Progenitor cell of endocrine pancreas (in vitro differentiated cells): ENCODE measurements around the gene ADAD2. TPM values are rescaled to one million over a fixed set of nuclear protein-coding genes. Genes with fewer than 3 reads are reported as not detected.

Experiments used
- DNase-seq: peaks from one replicate; pipeline ENCODE4 v3.0.0; 2021; ENCODE audit warnings: low spot score; ENCODE audit not compliant: unreplicated experiment
- H3K27ac Mint-ChIP-seq: 2 replicates; pipeline ENCODE4 v1.8.0; 2021; ENCODE audit warnings: mild to moderate bottlenecking, moderate library complexity, mixed read lengths
- H3K27me3 Mint-ChIP-seq: 2 replicates; pipeline ENCODE4 v1.8.0; 2021; ENCODE audit warnings: mixed read lengths
- H3K36me3 Mint-ChIP-seq: 2 replicates; pipeline ENCODE4 v1.8.0; 2022; ENCODE audit warnings: mixed read lengths; ENCODE audit not compliant: insufficient read depth
- H3K4me1 Mint-ChIP-seq: 2 replicates; pipeline ENCODE4 v1.8.0; 2021; ENCODE audit warnings: low read depth, mixed read lengths
- H3K4me3 Mint-ChIP-seq: 2 replicates; pipeline ENCODE4 v1.8.0; 2021; ENCODE audit warnings: low read depth, mild to moderate bottlenecking, moderate library complexity, mixed read lengths
- H3K9me3 Mint-ChIP-seq: 2 replicates; pipeline ENCODE4 v1.8.0; 2021; ENCODE audit warnings: low read depth, mixed read lengths
- CTCF ChIP-seq: fragments of 200-600 bp; sonication (generic); IDR thresholded peaks from one replicate; pipeline ENCODE4 v1.5.0; 2021; ENCODE audit warnings: antibody characterized with exemption, mild to moderate bottlenecking; ENCODE audit not compliant: unreplicated experiment
- total RNA-seq: library from RNA; stranded (reverse); gene quantifications from 2 replicates; pipeline ENCODE4 v1.2.1, GENCODE V29; 2021

Gene ADAD2
- total RNA-seq, 1 donor from 2014 or later: not detected

GRCh38 chr16:84180519-84181140 is 10.3 kb upstream of the ADAD2 start:
- no peaks in the 10 kb centered on the region for H3K9me3 Mint-ChIP-seq
- H3K36me3 Mint-ChIP-seq: peaks cover 11% of the 10 kb centered on the region
- no peaks in the 10 kb centered on the region for H3K27me3 Mint-ChIP-seq
- no peak for TF ChIP-seq CTCF
- H3K4me1 Mint-ChIP-seq: peaks cover 5% of the 10 kb centered on the region
- DNase-seq: no peak
- no peak overlapping the region for H3K4me3 Mint-ChIP-seq
- H3K27ac Mint-ChIP-seq: no peak overlapping the region

GRCh38 chr16:84181144-84181915 is 9.6 kb upstream of the ADAD2 start:
- Mint-ChIP-seq H3K4me3 (no peak overlapping the region), H3K9me3 (no peaks in the 10 kb centered on the region), H3K27ac (no peak overlapping the region), H3K4me1 (peaks cover 10% of the 10 kb centered on the region), H3K36me3 (peaks cover 11% of the 10 kb centered on the region), H3K27me3 (no peaks in the 10 kb centered on the region)
- no peak for TF ChIP-seq CTCF
- DNase-seq: no peak

GRCh38 chr16:84182104-84182503 is 8.9 kb upstream of the ADAD2 start:
- no peak overlapping the region for H3K4me3 Mint-ChIP-seq
- peaks cover 11% of the 10 kb centered on the region for H3K36me3 Mint-ChIP-seq
- no peak for TF ChIP-seq CTCF

GRCh38 chr16:84182680-84183571 is 8.0 kb upstream of the ADAD2 start:
- no peak overlapping the region for H3K4me3 Mint-ChIP-seq
- H3K27ac Mint-ChIP-seq: no peak overlapping the region
- H3K4me1 Mint-ChIP-seq: peaks cover 7% of the 10 kb centered on the region
- TF ChIP-seq CTCF: no peak
- peaks cover 11% of the 10 kb centered on the region for H3K36me3 Mint-ChIP-seq
- no peak for DNase-seq
- no peaks in the 10 kb centered on the region for H3K27me3 Mint-ChIP-seq
- H3K9me3 Mint-ChIP-seq: no peaks in the 10 kb centered on the region

More at GRCh38 chr16:84182104-84182503, 8.9 kb upstream of the ADAD2 start:
- no peaks in the 10 kb centered on the region for H3K27me3 Mint-ChIP-seq
- DNase-seq: no peak
- no peaks in the 10 kb centered on the region for H3K9me3 Mint-ChIP-seq
- peaks cover 7% of the 10 kb centered on the region for H3K4me1 Mint-ChIP-seq
- no peak overlapping the region for H3K27ac Mint-ChIP-seq

- no peak overlapping the region for H3K27ac Mint-ChIP-seq
- no peak overlapping the region for H3K4me3 Mint-ChIP-seq
- no peaks in the 10 kb centered on the region for H3K9me3 Mint-ChIP-seq
- H3K36me3 Mint-ChIP-seq: peaks cover 10% of the 10 kb centered on the region
- peaks cover 7% of the 10 kb centered on the region for H3K4me1 Mint-ChIP-seq
- H3K27me3 Mint-ChIP-seq: no peaks in the 10 kb centered on the region
- no peak for DNase-seq
- no peak for TF ChIP-seq CTCF
These were observed 7.4 kb upstream of the ADAD2 start for GRCh38 chr16:84183572-84183875.
